Body of pancreas (tissue), 4 donors: Measurements from ENCODE around the gene SRBD1. TPM values are rescaled to one million over a fixed set of nuclear protein-coding genes. Genes with fewer than 3 reads are reported as not detected.
A peak's percentile ranks its signal among the peaks of the same experiment; 100 is the strongest.

Experiments
- ATAC-seq: fragments of 150-250 bp; one replicate; pipeline ENCODE4 v1.9.1; 2016
- DNase-seq, 4 donors: peaks; one replicate each; pipeline ENCODE4 v3.0.0-alpha.2; 2019
- H3K27ac ChIP-seq, 4 donors: fragments of 200-600 bp; sonication (generic); 1 replicate in 3 of 4; 2 replicates in 1 of 4; pipeline versions ENCODE4 v1.5.1 to v1.6.1; 2016 to 2019; ENCODE audit warnings: mild to moderate bottlenecking in 1 of 4, mixed read lengths in 1 of 4, moderate library complexity in 1 of 4
- H3K27me3 ChIP-seq, 2 donors: fragments of 200-600 bp; sonication (generic); one replicate each; pipeline ENCODE4 v1.6.0; 2016; ENCODE audit warnings: mild to moderate bottlenecking in 1 of 2
- H3K36me3 ChIP-seq, 2 donors: fragments of 200-600 bp; sonication (generic); replicated peaks in 1 of 2; 2 replicates each; pipeline ENCODE4 v1.5.1; 2016; ENCODE audit warnings: low read depth in 2 of 2; ENCODE audit not compliant: insufficient read depth in 1 of 2
- H3K4me1 ChIP-seq: fragments of 200-600 bp; sonication (generic); one replicate; pipeline ENCODE4 v1.6.0; 2016
- H3K4me3 ChIP-seq, 2 donors: fragments of 200-600 bp; sonication (generic); 1 replicate in 1 of 2; 2 replicates in 1 of 2; pipeline ENCODE4 v1.5.1; 2016 to 2019
- H3K9me3 ChIP-seq, 3 donors: fragments of 200-600 bp; sonication (generic); 1 replicate in 2 of 3; 2 replicates in 1 of 3; pipeline ENCODE4 v1.5.1; 2016
- POLR2A ChIP-seq, 3 donors: fragments of 450-650 bp; IDR thresholded peaks; one replicate each; pipeline ENCODE4 v1.6.1; 2016; ENCODE audit warnings: antibody characterized with exemption in 3 of 3, mild to moderate bottlenecking in 2 of 3
- WGBS, 2 donors: methylation state at CpG; one replicate each; pipeline ENCODE4 v1.1.5; 2017; 5-methylcytosine and 5-hydroxymethylcytosine counted together
- intact Hi-C: fragments of 100-400 bp; cut with DNase I; formaldehyde crosslinking; loops from one replicate; pipeline ENCODE4 v1.15.1; 2023
- total RNA-seq, 2 donors: library from RNA; depleted of rRNA; stranded (reverse); fragments of >200 nt; gene quantifications; one replicate each; pipeline ENCODE4 v1.1.0, GENCODE V29; 2016
- TF ChIP-seq, protein P1 (sequence below), 7 experiments: fragments of 450-650 bp in 4 of 7; fragments of 200-600 bp in 3 of 7; sonication (generic) in 3 of 7; IDR thresholded peaks; one replicate each; pipeline ENCODE4 v1.5.1; 2016 to 2019; ENCODE audit warnings: antibody characterized with exemption in 7 of 7

Gene SRBD1
- total RNA-seq, 2 donors from 2014 or later, result 14.8 to 21.4 TPM

- no peak for ATAC-seq
Observed at GRCh38 chr2:45397292-45397691, 213.8 kb downstream of the SRBD1 start.

DNA sequence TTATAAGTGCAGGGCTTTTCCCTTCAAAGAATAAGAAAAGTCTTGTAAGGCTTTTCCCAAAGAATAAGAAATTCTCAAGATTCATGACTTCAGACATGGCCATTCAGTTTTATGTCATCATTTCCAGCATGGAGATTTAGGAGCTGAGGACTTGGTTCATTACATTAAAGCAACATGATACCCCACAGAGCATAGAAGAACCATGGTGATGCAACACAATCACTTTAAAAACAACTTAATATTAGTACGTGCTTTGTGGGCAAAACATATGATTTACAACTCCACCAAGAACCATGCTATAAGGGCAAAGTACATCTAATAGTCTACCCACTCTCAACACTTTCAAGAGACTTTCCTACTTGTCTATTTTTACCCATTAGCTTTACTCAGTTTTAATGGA is 214.4 kb downstream of the SRBD1 start:
- Histone ChIP-seq H3K4me1 (peaks cover 20% of the 10 kb centered on the region), H3K9me3 (no peaks in the 10 kb centered on the region), H3K27ac (peak overlapping the region in 1 of 4 donors; percentile 34), H3K4me3 (no peak overlapping the region), H3K36me3 (no peaks in the 10 kb centered on the region), H3K27me3 (no peaks in the 10 kb centered on the region)
- 43 to 64% methylated on average over 1 of the region's 1 CpG for WGBS, 2 donors
- intact Hi-C loops, result no loop called here
- TF ChIP-seq, protein P1, sequence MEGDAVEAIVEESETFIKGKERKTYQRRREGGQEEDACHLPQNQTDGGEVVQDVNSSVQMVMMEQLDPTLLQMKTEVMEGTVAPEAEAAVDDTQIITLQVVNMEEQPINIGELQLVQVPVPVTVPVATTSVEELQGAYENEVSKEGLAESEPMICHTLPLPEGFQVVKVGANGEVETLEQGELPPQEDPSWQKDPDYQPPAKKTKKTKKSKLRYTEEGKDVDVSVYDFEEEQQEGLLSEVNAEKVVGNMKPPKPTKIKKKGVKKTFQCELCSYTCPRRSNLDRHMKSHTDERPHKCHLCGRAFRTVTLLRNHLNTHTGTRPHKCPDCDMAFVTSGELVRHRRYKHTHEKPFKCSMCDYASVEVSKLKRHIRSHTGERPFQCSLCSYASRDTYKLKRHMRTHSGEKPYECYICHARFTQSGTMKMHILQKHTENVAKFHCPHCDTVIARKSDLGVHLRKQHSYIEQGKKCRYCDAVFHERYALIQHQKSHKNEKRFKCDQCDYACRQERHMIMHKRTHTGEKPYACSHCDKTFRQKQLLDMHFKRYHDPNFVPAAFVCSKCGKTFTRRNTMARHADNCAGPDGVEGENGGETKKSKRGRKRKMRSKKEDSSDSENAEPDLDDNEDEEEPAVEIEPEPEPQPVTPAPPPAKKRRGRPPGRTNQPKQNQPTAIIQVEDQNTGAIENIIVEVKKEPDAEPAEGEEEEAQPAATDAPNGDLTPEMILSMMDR (IDR thresholded peaks at IDR 0.05), result no peak
- no peak for TF ChIP-seq POLR2A (IDR thresholded peaks at IDR 0.05)
- no peak for ATAC-seq
- DNase-seq, result no peak

More at GRCh38 chr2:45397292-45397691, 213.8 kb downstream of the SRBD1 start:
- WGBS, 2 donors, result 21 to 34% methylated on average over 1 of the region's 1 CpG
- H3K27ac ChIP-seq, result peak overlapping the region in 1 of 4 donors; percentile 34
- intact Hi-C loops, result no loop called here
- H3K9me3 ChIP-seq, result no peaks in the 10 kb centered on the region
- no peaks in the 10 kb centered on the region for H3K36me3 ChIP-seq
- peaks cover 23% of the 10 kb centered on the region for H3K4me1 ChIP-seq
- H3K4me3 ChIP-seq, result no peak overlapping the region
- no peaks in the 10 kb centered on the region for H3K27me3 ChIP-seq
- DNase-seq, result no peak
- TF ChIP-seq, protein P1 (IDR thresholded peaks at IDR 0.05), result no peak
- TF ChIP-seq POLR2A (IDR thresholded peaks at IDR 0.05), result no peak

DNA sequence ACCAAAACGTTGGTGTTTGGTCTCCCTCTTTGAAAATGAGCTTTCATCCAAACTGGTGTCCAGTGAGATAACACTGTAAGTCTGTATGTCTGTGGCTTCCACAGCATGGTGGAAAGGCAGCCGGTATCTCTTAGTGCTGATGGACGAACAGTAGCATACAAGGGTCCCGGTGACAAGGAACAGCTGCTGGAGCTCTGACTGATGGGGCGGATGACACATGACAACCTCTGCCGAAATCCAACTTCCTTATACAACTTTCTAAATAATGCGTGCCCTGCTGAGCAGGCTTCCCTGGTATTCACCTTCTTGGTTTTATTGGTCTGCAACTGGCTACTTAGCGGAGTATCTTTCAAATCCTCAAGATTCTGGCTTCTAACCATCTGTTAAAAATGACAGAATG is 216.2 kb downstream of the SRBD1 start:
- no peak for DNase-seq
- 88 to 91% methylated on average over 8 of the region's 8 CpGs for WGBS, 2 donors
- ATAC-seq, result no peak
- H3K9me3 ChIP-seq, result no peaks in the 10 kb centered on the region
- no peaks in the 10 kb centered on the region for H3K36me3 ChIP-seq
- intact Hi-C loops, result no loop called here
- peaks cover 13% of the 10 kb centered on the region for H3K4me1 ChIP-seq
- no peak overlapping the region for H3K27ac ChIP-seq
- TF ChIP-seq, protein P1 (IDR thresholded peaks at IDR 0.05), result no peak
- no peak for TF ChIP-seq POLR2A (IDR thresholded peaks at IDR 0.05)
- H3K4me3 ChIP-seq, result no peak overlapping the region
- H3K27me3 ChIP-seq, result no peaks in the 10 kb centered on the region

- ATAC-seq (no peak), DNase-seq (no peak)
- no peaks in the 10 kb centered on the region for H3K27me3 ChIP-seq
- no peak for TF ChIP-seq POLR2A (IDR thresholded peaks at IDR 0.05)
- TF ChIP-seq, protein P1 (IDR thresholded peaks at IDR 0.05), result no peak
- no peak overlapping the region for H3K4me3 ChIP-seq
- no peaks in the 10 kb centered on the region for H3K9me3 ChIP-seq
- H3K36me3 ChIP-seq, result no peaks in the 10 kb centered on the region
- peaks cover 13% of the 10 kb centered on the region for H3K4me1 ChIP-seq
- H3K27ac ChIP-seq, result no peak overlapping the region
- intact Hi-C loops, result no loop called here
Observed at GRCh38 chr2:45394216-45394615, 216.9 kb downstream of the SRBD1 start.

GRCh38 chr2:45391866-45392265 is 219.2 kb downstream of the SRBD1 start:
- Histone ChIP-seq H3K4me1 (peaks cover 7% of the 10 kb centered on the region), H3K9me3 (no peaks in the 10 kb centered on the region), H3K27me3 (no peaks in the 10 kb centered on the region), H3K36me3 (no peaks in the 10 kb centered on the region), H3K27ac (no peak overlapping the region), H3K4me3 (no peak overlapping the region)
- TF ChIP-seq POLR2A (IDR thresholded peaks at IDR 0.05), result no peak
- TF ChIP-seq, protein P1 (IDR thresholded peaks at IDR 0.05), result no peak
- no peak for ATAC-seq
- intact Hi-C loops, result no loop called here
- no peak for DNase-seq
